GM12873 (cell line): ENCODE data around the gene TSSK6.
A peak's percentile ranks its signal among the peaks of the same experiment; 100 is the strongest.

Source experiments
- CTCF ChIP-seq: IDR thresholded peaks from 2 replicates; pipeline ENCODE4 v1.5.1; 2012; ENCODE audit warnings: low read depth, mild to moderate bottlenecking, moderate library complexity, low read length, control low read depth; ENCODE audit not compliant: insufficient read depth; ENCODE audit errors: missing control alignments

TSSK6 gene

GRCh38 chr19:19528721-19529490 lies 13.6 kb upstream of the TSSK6 start, which contains the start of gene YJEFN3:
YJEFN3 (plus strand) TSS chr19:19528911; CDS start chr19:19528933, 22 bp downstream.
- TF ChIP-seq CTCF: no peak

- no peak for TF ChIP-seq CTCF
Measured at GRCh38 chr19:19527674-19528625, 12.6 kb upstream of the TSSK6 start.

- no peak for TF ChIP-seq CTCF
Measured at GRCh38 chr19:19527371-19527656, 12.0 kb upstream of the TSSK6 start.

- no peak for TF ChIP-seq CTCF
Measured at GRCh38 chr19:19526581-19527370, 11.4 kb upstream of the TSSK6 start.

- peak; percentile 18 for TF ChIP-seq CTCF
Measured at GRCh38 chr19:19525611-19526380, 10.4 kb upstream of the TSSK6 start.

- TF ChIP-seq CTCF: peak; percentile 36
Measured at GRCh38 chr19:19524053-19524452, 8.7 kb upstream of the TSSK6 start.
